ENCODE results near the gene AGTR1. TPM values are rescaled to one million over a fixed set of nuclear protein-coding genes. Genes with fewer than 3 reads are reported as not detected.
"Not testable (repeated sequence)": the region's sequence is repeated elsewhere in the genome, so short reads cannot be mapped to it uniquely, and the experiment has no call there.

The AGTR1 gene
- total RNA-seq, 2 donors from 2014 or later, result not detected

DNA sequence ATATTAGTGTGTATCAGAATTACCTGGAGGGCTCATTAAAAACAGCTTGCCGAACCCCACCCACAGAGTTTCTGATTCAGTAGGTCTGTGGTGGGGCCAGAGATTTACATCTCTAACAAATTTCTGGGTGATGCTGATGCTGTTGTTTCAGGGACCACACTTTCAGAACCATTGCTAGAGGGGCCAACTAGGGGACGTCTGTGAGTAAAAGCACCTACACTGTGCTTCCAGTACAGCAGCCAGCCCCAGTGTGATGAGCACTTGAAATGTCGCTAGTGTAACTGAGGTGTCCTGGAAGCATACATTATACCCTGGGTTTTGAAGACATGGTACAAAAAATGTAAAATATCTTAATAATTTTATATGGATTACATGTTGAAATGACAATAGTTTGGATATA lies 33.0 kb downstream of the AGTR1 start:
- Mint-ChIP-seq H3K4me1 (no peaks in the 10 kb centered on the region), H3K4me3 (no peak overlapping the region), H3K27ac (no peak overlapping the region), H3K27me3 (no peaks in the 10 kb centered on the region), H3K36me3 (ENCODE audit: low read depth) (no peaks in the 10 kb centered on the region)
- ATAC-seq (no peak), DNase-seq (no peak)
- no peaks in the 10 kb centered on the region for H3K9me3 ChIP-seq (ENCODE audit: control insufficient read depth, low read length, poor library complexity, severe bottlenecking)

DNA sequence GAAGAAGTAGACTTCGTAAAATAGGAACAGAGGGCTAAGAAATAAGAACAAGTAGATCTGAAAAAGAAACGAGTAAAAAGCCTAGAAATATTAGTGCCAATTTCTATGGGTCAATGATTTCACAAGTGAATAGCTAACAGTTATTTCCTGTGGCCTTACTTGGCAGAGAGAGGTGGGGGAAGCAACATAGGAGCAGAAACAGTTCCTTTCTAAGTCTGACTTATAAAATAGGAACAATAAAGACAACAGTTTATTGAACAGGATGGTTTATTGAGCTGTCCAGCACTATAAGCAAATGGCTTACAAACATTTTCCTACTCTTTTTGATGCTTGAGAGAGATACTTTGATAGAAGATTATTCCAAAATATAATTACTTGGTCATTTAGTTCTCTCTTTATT lies 37.9 kb downstream of the AGTR1 start:
- H3K27me3 Mint-ChIP-seq, result peaks cover 5% of the 10 kb centered on the region
- ATAC-seq, result no peak
- no peaks in the 10 kb centered on the region for H3K36me3 Mint-ChIP-seq (ENCODE audit: low read depth)
- no peak overlapping the region for H3K4me3 Mint-ChIP-seq
- no peaks in the 10 kb centered on the region for H3K4me1 Mint-ChIP-seq
- no peaks in the 10 kb centered on the region for H3K9me3 ChIP-seq (ENCODE audit: control insufficient read depth, low read length, poor library complexity, severe bottlenecking)
- no peak for DNase-seq
- no peak overlapping the region for H3K27ac Mint-ChIP-seq

DNA sequence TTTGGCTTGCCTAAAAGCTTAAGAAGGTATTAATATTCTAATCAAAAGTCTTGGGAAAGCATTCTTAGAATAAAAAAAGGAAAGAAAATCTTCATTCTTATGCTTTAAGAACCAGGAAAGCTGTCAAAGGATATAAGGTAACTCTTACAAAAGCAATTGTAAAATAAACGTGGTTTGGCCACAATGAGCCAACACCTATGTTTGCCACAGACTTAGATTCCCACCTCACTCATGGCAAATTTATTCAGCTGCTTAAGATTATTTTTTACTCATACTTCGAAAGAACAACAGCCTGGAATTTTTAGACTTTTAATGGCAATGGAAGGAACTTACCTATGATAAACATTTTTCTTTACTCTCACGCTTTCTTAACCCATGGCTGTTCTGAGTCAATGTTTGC lies 38.4 kb downstream of the AGTR1 start:
- Mint-ChIP-seq H3K4me1 (no peaks in the 10 kb centered on the region), H3K4me3 (no peak overlapping the region), H3K27me3 (peaks cover 5% of the 10 kb centered on the region), H3K36me3 (ENCODE audit: low read depth) (no peaks in the 10 kb centered on the region), H3K27ac (no peak overlapping the region)
- DNase-seq (no peak), ATAC-seq (no peak)
- no peaks in the 10 kb centered on the region for H3K9me3 ChIP-seq (ENCODE audit: control insufficient read depth, low read length, poor library complexity, severe bottlenecking)

DNA sequence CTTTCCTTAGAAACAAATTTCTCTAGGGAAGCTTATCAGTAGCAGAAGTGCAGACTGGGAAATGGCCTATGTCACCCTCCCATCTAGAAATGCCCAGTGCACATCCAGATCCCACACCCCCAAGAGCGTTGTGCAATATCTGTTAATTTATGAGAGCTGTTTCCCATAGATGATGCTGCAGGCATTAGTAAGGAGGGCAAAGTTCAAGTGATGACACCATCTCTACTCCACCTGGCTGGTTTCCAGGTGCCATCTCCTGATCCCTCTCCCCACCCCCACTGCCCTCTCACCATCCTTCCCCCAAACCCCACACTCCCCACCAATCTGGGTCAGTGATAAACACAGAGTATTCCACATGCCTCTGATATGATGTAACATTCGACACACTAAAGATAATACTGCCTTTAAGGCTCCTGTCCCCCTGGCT lies 39.4 kb downstream of the AGTR1 start:
- ATAC-seq, result no peak
- H3K36me3 Mint-ChIP-seq (ENCODE audit: low read depth), result no peaks in the 10 kb centered on the region
- peaks cover 5% of the 10 kb centered on the region for H3K27me3 Mint-ChIP-seq
- H3K27ac Mint-ChIP-seq, result no peak overlapping the region
- DNase-seq, result no peak
- H3K4me1 Mint-ChIP-seq, result no peaks in the 10 kb centered on the region
- H3K4me3 Mint-ChIP-seq, result no peak overlapping the region
- no peaks in the 10 kb centered on the region for H3K9me3 ChIP-seq (ENCODE audit: control insufficient read depth, low read length, poor library complexity, severe bottlenecking)

DNA sequence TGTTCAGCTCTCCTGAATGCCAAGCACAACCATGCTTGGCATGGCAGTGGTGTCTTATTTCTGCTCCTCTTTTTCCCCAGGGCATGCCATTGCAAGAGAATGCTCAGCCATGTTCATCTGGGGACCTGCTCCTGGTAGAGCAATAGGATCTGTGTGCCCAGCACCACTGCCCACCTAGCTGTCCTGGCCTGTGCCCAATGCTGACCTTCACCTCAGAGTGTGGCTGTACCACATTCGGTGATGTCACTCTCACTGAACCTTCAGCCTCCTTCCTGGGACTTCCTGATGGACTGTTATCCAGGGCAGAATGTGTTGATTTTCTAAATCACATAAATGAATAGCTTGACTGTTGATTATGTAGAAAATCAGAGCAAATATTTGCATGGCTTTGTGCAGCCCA lies 42.0 kb downstream of the AGTR1 start:
- Mint-ChIP-seq H3K4me1 (no peaks in the 10 kb centered on the region), H3K36me3 (ENCODE audit: low read depth) (no peaks in the 10 kb centered on the region), H3K4me3 (no peak overlapping the region), H3K27me3 (peaks cover 5% of the 10 kb centered on the region), H3K27ac (no peak overlapping the region)
- no peaks in the 10 kb centered on the region for H3K9me3 ChIP-seq (ENCODE audit: control insufficient read depth, low read length, poor library complexity, severe bottlenecking)
- ATAC-seq, result no peak
- no peak for DNase-seq

DNA sequence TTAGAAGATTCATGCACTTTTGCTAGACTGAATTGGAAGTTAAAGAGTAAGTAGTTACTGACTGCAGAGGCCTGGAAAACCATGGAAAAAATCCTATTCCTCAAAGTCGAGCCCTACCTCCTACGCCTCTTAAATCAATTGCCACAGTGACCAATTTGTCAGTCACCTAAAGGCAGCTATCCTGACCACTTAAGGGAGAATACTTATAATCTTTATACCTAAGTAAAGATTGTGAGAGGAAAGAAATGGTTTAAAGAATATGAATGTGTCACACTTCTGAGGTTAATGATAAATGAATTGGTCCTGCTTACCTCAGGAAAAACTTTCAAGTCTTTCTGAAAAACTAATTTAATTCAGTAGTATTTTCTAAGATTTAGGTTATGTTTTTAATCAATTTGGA lies 42.6 kb downstream of the AGTR1 start:
- Mint-ChIP-seq H3K27ac (no peak overlapping the region), H3K27me3 (peaks cover 5% of the 10 kb centered on the region), H3K4me1 (no peaks in the 10 kb centered on the region), H3K4me3 (no peak overlapping the region), H3K36me3 (ENCODE audit: low read depth) (no peaks in the 10 kb centered on the region)
- no peak for ATAC-seq
- no peak for DNase-seq
- no peaks in the 10 kb centered on the region for H3K9me3 ChIP-seq (ENCODE audit: control insufficient read depth, low read length, poor library complexity, severe bottlenecking)

DNA sequence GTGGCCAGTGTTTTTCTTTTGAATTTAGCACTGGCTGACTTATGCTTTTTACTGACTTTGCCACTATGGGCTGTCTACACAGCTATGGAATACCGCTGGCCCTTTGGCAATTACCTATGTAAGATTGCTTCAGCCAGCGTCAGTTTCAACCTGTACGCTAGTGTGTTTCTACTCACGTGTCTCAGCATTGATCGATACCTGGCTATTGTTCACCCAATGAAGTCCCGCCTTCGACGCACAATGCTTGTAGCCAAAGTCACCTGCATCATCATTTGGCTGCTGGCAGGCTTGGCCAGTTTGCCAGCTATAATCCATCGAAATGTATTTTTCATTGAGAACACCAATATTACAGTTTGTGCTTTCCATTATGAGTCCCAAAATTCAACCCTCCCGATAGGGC lies 43.5 kb downstream of the AGTR1 start:
- Mint-ChIP-seq H3K4me1 (no peaks in the 10 kb centered on the region), H3K36me3 (ENCODE audit: low read depth) (no peaks in the 10 kb centered on the region), H3K4me3 (no peak overlapping the region), H3K27ac (no peak overlapping the region), H3K27me3 (peaks cover 5% of the 10 kb centered on the region)
- DNase-seq (no peak), ATAC-seq (no peak)
- H3K9me3 ChIP-seq (ENCODE audit: control insufficient read depth, low read length, poor library complexity, severe bottlenecking), result no peaks in the 10 kb centered on the region

DNA sequence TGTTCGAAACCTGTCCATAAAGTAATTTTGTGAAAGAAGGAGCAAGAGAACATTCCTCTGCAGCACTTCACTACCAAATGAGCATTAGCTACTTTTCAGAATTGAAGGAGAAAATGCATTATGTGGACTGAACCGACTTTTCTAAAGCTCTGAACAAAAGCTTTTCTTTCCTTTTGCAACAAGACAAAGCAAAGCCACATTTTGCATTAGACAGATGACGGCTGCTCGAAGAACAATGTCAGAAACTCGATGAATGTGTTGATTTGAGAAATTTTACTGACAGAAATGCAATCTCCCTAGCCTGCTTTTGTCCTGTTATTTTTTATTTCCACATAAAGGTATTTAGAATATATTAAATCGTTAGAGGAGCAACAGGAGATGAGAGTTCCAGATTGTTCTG lies 44.4 kb downstream of the AGTR1 start:
- Mint-ChIP-seq H3K4me1 (no peaks in the 10 kb centered on the region), H3K27me3 (peaks cover 5% of the 10 kb centered on the region), H3K4me3 (no peak overlapping the region), H3K27ac (no peak overlapping the region), H3K36me3 (ENCODE audit: low read depth) (no peaks in the 10 kb centered on the region)
- ATAC-seq, result no peak
- no peaks in the 10 kb centered on the region for H3K9me3 ChIP-seq (ENCODE audit: control insufficient read depth, low read length, poor library complexity, severe bottlenecking)
- no peak for DNase-seq

DNA sequence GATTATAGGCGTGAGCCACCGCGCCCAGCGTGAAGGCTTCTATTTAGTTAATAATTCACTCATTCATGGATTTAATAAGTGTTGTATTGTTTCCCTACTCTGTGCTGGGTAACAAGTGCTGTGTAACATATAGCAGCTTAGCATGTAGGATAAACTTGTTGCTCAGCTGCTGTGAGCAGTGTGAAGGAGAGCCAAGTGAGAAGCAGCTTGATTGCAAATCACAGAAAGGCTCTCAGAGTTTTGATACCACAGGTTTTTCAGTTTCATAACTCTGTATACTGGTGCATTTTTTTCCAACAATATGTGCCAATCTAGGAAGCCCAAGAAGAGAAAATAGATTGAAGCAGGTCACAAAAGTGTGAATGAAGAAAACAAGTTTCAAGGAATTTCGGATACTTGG lies 48.4 kb downstream of the AGTR1 start:
- H3K9me3 ChIP-seq (ENCODE audit: control insufficient read depth, low read length, poor library complexity, severe bottlenecking), result no peaks in the 10 kb centered on the region
- Mint-ChIP-seq H3K4me3 (no peak overlapping the region), H3K27ac (no peak overlapping the region), H3K36me3 (ENCODE audit: low read depth) (no peaks in the 10 kb centered on the region), H3K4me1 (no peaks in the 10 kb centered on the region), H3K27me3 (no peaks in the 10 kb centered on the region)
- no peak for ATAC-seq
- DNase-seq, result no peak

DNA sequence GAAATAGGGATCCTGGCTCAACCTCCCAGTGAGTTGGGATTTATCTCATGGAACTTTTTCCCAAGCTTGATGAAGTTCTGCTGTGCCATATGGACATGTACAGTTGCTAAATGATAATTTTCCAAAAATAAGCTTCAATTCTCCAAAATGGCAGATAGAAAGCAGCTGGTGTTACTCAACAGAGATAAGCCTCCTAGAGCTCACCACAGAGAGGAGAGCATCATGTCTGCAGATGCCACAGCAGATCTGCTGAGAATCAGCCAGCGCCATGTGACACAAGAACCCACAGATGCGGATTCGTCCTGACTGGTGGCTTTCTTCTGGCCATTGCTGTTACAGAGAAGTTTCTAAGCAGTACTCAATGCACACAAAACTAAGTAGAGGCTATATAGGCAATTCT lies 50.6 kb downstream of the AGTR1 start:
- H3K27ac Mint-ChIP-seq, result no peak overlapping the region
- H3K4me3 Mint-ChIP-seq, result no peak overlapping the region
- no peaks in the 10 kb centered on the region for H3K36me3 Mint-ChIP-seq (ENCODE audit: low read depth)
- no peaks in the 10 kb centered on the region for H3K4me1 Mint-ChIP-seq
- DNase-seq, result no peak
- no peaks in the 10 kb centered on the region for H3K27me3 Mint-ChIP-seq
- no peak for ATAC-seq
- H3K9me3 ChIP-seq (ENCODE audit: control insufficient read depth, low read length, poor library complexity, severe bottlenecking), result no peaks in the 10 kb centered on the region

DNA sequence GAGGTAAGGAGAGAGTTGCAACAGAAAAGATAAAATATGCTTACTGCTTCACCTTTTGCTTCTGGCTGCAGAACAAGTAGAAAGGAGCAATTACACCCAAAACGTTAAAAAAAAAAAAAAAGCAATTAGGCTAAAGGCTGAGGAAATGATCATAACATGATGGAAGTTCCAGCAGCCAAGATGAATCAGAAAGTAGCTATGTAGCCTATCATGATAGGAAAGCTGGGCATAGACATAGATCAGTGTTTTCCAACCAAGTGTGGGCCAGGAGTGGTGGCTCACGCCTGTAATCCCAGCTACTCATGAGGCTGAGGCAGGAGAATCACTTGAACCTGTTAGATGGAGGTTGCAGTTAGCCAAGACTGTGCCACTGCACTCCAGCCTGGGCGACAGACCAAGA lies 52.6 kb downstream of the AGTR1 start:
- DNase-seq, result no peak
- ATAC-seq, result no peak
- H3K9me3 ChIP-seq (ENCODE audit: control insufficient read depth, low read length, poor library complexity, severe bottlenecking), result no peaks in the 10 kb centered on the region
- H3K4me1 Mint-ChIP-seq, result no peaks in the 10 kb centered on the region
- no peaks in the 10 kb centered on the region for H3K36me3 Mint-ChIP-seq (ENCODE audit: low read depth)
- no peaks in the 10 kb centered on the region for H3K27me3 Mint-ChIP-seq
- no peak overlapping the region for H3K4me3 Mint-ChIP-seq
- H3K27ac Mint-ChIP-seq, result no peak overlapping the region

DNA sequence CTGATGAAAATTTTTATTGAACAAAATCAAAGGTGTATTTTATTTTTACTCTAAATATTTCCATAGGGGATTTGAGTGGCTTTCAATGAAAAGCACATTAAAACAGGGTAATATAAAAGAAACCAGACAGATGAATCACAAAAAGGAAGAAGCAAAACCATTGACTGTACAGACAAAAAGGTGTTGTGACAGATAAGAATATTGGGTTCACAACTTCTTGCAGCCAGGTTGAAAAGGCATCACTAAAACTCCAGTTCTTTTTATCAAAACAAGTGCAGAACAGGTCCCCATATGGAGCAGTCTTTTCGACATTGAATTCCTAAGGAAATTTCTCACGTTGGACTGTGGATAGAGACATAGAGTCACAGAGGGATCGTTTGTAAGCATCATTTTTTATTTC lies 53.8 kb downstream of the AGTR1 start:
- ATAC-seq (no peak), DNase-seq (no peak)
- Mint-ChIP-seq H3K36me3 (ENCODE audit: low read depth) (no peaks in the 10 kb centered on the region), H3K27ac (no peak overlapping the region), H3K27me3 (no peaks in the 10 kb centered on the region), H3K4me3 (no peak overlapping the region), H3K4me1 (no peaks in the 10 kb centered on the region)
- no peaks in the 10 kb centered on the region for H3K9me3 ChIP-seq (ENCODE audit: control insufficient read depth, low read length, poor library complexity, severe bottlenecking)

DNA sequence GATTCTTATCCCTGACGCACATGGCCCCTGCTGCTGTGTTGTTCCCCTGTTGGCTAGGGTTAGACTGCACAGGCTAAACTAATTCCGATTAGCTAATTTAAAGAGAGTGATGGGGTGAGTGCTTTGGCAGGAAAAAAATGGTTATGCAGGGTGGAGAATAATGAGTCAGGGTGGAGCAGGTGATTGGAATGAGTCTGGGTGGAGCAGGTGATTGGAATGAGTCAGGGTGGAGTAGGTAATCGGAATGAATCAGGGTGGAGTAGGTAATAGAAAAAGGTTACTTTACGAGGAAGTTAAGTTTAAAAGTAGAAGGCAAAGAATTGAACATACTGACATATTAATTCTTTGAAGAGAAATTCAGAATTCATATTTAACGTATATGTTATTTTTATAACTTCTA lies 55.7 kb downstream of the AGTR1 start:
- H3K4me3 Mint-ChIP-seq; H3K4me1 Mint-ChIP-seq; H3K27me3 Mint-ChIP-seq; H3K27ac Mint-ChIP-seq; H3K36me3 Mint-ChIP-seq (ENCODE audit: low read depth); DNase-seq; H3K9me3 ChIP-seq (ENCODE audit: control insufficient read depth, low read length, poor library complexity, severe bottlenecking); ATAC-seq: not testable (repeated sequence)

DNA sequence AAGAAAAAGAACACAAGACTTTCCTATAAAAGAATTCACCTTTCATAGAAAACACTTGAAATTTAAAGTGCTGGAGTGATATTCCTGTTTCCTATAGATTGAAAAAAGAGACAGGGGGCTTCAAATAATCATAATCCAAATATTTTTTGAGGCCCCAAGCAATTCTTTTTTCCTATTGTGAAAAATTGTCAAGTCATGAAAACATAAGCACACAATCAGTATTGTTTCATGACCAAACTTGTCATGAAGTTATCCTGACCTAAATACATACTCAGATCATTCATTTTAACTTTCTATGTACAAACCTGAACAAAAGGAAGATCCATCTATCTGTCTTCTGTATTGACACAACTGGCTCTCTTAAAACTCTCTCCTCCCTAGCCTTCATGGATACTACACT lies 57.9 kb downstream of the AGTR1 start:
- Mint-ChIP-seq H3K4me1 (no peaks in the 10 kb centered on the region), H3K4me3 (no peak overlapping the region), H3K27me3 (no peaks in the 10 kb centered on the region), H3K36me3 (ENCODE audit: low read depth) (no peaks in the 10 kb centered on the region), H3K27ac (no peak overlapping the region)
- ATAC-seq, result no peak
- no peaks in the 10 kb centered on the region for H3K9me3 ChIP-seq (ENCODE audit: control insufficient read depth, low read length, poor library complexity, severe bottlenecking)
- no peak for DNase-seq

DNA sequence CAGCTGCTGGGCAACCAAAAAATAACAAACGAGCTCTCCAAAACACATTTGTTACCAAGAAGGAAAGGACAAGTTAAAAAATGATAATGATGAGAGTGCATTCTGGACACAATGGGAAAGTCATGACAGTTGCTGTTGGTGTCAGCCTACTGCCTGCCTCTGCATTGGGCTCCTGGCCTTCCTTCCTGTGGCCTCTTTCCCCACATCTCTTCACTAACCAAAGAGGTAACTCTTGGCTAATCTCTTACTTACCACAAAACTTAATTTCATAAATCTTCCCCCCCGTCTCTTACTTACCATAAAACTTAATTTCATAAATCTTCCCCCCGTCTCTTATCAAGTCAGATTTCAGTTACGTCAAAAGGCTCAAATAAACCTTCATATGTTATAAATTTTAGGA lies 58.6 kb downstream of the AGTR1 start:
- no peak overlapping the region for H3K4me3 Mint-ChIP-seq
- no peaks in the 10 kb centered on the region for H3K4me1 Mint-ChIP-seq
- H3K9me3 ChIP-seq (ENCODE audit: control insufficient read depth, low read length, poor library complexity, severe bottlenecking), result no peaks in the 10 kb centered on the region
- H3K36me3 Mint-ChIP-seq (ENCODE audit: low read depth), result no peaks in the 10 kb centered on the region
- no peak for ATAC-seq
- DNase-seq, result no peak
- no peak overlapping the region for H3K27ac Mint-ChIP-seq
- H3K27me3 Mint-ChIP-seq, result no peaks in the 10 kb centered on the region
